Measurements from ENCODE around the gene LMX1B. TPM values are rescaled to one million over a fixed set of nuclear protein-coding genes. Genes with fewer than 3 reads are reported as not detected.

Gene LMX1B
- total RNA-seq, 1 donor from 2014 or later, result 0.27 TPM

DNA sequence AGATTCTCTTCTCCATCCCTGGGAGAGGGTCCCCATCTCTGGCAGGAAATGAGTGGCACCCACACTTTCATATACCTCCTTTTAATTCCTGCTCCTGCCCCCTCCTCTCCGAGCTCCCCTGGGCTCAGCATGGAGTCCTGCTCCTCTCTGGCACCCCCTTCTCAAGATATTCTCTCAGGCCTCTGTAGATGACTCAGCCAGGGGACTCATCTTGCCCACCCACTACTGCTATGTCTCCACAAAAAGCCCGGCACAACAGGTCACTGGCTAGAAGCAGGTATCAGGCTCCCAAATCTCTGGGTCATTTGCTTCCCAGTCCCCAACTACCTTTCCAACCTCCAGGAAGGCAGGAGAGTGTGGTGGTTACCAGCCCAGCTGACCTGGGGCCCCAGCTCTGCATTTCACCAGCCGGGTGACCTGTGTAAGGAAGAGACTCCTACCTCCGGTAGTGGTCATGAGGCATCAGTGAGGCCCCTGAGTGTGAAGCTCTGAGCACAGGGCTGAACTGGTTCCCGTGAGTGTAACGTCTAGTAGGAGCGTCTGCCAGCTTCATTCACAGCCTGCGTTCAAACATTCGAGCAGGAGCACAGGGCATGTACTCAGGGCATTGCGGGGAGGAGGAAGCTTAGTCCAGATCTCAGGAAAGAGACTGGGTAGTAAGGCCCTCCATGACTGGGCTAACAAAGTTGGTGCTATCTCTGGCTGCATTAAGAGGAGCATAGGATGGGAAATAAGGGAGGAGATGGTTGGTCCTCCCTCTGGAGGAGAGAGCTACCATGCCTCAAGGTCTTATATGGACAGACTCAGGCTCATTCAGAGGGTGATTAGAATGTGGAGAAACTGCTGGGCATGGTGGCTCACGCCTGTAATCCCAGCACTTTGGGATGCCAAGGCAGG lies 63.7 kb downstream of the LMX1B start:
- Mint-ChIP-seq H3K27ac (ENCODE audit: unreplicated experiment) (no peak overlapping the region), H3K36me3 (ENCODE audit: unreplicated experiment) (no peaks in the 10 kb centered on the region), H3K9me3 (ENCODE audit: unreplicated experiment) (no peaks in the 10 kb centered on the region), H3K4me3 (ENCODE audit: unreplicated experiment) (no peak overlapping the region), H3K4me1 (ENCODE audit: unreplicated experiment) (peaks cover 3% of the 10 kb centered on the region), H3K27me3 (ENCODE audit: unreplicated experiment) (peaks cover 58% of the 10 kb centered on the region)
- DNase-seq (ENCODE audit: extremely low spot score, unreplicated experiment), result no peak
- TF ChIP-seq, protein P1, sequence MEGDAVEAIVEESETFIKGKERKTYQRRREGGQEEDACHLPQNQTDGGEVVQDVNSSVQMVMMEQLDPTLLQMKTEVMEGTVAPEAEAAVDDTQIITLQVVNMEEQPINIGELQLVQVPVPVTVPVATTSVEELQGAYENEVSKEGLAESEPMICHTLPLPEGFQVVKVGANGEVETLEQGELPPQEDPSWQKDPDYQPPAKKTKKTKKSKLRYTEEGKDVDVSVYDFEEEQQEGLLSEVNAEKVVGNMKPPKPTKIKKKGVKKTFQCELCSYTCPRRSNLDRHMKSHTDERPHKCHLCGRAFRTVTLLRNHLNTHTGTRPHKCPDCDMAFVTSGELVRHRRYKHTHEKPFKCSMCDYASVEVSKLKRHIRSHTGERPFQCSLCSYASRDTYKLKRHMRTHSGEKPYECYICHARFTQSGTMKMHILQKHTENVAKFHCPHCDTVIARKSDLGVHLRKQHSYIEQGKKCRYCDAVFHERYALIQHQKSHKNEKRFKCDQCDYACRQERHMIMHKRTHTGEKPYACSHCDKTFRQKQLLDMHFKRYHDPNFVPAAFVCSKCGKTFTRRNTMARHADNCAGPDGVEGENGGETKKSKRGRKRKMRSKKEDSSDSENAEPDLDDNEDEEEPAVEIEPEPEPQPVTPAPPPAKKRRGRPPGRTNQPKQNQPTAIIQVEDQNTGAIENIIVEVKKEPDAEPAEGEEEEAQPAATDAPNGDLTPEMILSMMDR (IDR thresholded peaks at IDR 0.05), result no peak

DNA sequence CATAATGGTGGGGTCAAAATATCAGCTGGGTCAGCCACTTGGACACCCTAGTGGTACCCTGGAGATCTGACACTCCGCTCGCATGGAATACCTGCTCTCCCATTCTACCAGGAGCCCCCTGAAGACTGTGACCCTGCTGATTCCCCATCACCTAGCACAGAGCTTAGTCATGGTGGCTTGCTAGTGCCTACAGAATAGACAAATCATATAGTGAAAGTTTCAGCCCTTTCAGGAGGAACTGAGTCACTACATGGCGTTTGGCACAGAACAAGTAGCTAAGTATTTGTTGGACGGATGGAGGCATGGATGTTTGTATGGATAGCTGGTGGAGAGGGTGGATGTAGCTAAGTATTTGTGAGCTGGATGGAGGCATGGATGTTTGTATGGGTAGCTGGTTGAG lies 65.3 kb downstream of the LMX1B start:
- peaks cover 4% of the 10 kb centered on the region for H3K4me1 Mint-ChIP-seq (ENCODE audit: unreplicated experiment)
- no peak for DNase-seq (ENCODE audit: extremely low spot score, unreplicated experiment)

DNA sequence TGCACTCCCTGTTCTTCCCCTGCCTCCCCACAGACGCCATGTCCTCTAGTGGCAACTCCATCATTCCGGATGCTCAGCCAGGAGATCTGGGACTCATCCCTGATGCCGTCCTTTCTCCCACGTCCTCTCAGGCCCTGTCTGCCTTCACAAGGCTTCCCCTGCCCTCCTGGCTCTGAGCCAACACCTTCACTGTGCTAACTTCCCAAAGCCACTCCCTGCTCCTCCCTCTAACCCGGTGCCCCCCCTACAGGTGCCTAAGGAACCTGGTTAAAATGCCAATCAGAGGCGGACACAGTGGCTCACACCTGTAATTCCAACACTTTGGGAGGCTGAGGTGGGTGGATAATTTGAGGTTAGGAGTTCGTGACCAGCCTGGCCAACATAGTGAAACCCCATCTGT lies 67.6 kb downstream of the LMX1B start:
- TF ChIP-seq, protein P1 (IDR thresholded peaks at IDR 0.05), result no peak
- Mint-ChIP-seq H3K36me3 (ENCODE audit: unreplicated experiment) (no peaks in the 10 kb centered on the region), H3K4me3 (ENCODE audit: unreplicated experiment) (no peak overlapping the region), H3K27ac (ENCODE audit: unreplicated experiment) (no peak overlapping the region), H3K4me1 (ENCODE audit: unreplicated experiment) (peaks cover 4% of the 10 kb centered on the region), H3K9me3 (ENCODE audit: unreplicated experiment) (no peaks in the 10 kb centered on the region), H3K27me3 (ENCODE audit: unreplicated experiment) (peaks cover 67% of the 10 kb centered on the region)
- no peak for DNase-seq (ENCODE audit: extremely low spot score, unreplicated experiment)

More for the DNA sequence above, 65.3 kb downstream of the LMX1B start:
- Mint-ChIP-seq H3K27me3 (ENCODE audit: unreplicated experiment) (peaks cover 61% of the 10 kb centered on the region), H3K36me3 (ENCODE audit: unreplicated experiment) (no peaks in the 10 kb centered on the region), H3K4me3 (ENCODE audit: unreplicated experiment) (no peak overlapping the region), H3K27ac (ENCODE audit: unreplicated experiment) (no peak overlapping the region), H3K9me3 (ENCODE audit: unreplicated experiment) (no peaks in the 10 kb centered on the region)
- TF ChIP-seq, protein P1 (IDR thresholded peaks at IDR 0.05), result no peak

DNA sequence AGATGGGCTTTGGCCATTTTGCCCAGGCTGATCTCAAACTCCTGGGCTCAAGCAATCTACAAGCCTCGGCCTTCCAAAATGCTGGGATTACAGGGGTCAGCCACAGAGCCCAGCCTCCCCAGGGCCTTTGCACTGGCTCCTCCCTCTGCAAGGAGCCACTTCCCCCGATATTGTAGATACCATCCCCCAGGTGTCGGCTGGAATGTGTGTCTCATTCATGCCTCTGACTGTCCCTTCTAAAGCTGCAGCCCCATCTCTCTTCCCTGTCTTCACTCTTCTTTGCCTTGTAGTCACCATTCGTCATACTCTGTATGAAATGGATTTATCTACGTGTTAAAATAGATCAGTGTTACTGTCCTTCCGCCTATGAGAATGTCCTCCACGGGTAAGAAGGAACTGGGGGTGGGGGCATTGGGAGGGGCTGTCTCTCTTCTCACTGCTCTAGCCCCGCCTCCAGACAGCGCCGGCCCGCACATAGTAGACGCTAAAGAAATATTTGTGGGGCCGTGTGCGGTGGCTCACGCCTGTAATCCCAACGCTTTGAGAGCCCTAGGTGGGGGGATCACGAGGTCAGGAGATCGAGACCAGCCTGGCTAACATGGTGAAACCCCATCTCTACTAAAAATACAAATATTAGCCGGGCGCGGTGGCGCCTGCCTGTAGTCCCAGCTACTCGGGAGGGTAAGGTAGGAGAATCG lies 68.5 kb downstream of the LMX1B start:
- H3K9me3 Mint-ChIP-seq (ENCODE audit: unreplicated experiment), result no peaks in the 10 kb centered on the region
- no peak for DNase-seq (ENCODE audit: extremely low spot score, unreplicated experiment)
- TF ChIP-seq, protein P1 (IDR thresholded peaks at IDR 0.05), result no peak
- H3K27ac Mint-ChIP-seq (ENCODE audit: unreplicated experiment), result no peak overlapping the region
- H3K4me1 Mint-ChIP-seq (ENCODE audit: unreplicated experiment), result peaks cover 4% of the 10 kb centered on the region
- H3K27me3 Mint-ChIP-seq (ENCODE audit: unreplicated experiment), result peaks cover 64% of the 10 kb centered on the region
- no peak overlapping the region for H3K4me3 Mint-ChIP-seq (ENCODE audit: unreplicated experiment)
- no peaks in the 10 kb centered on the region for H3K36me3 Mint-ChIP-seq (ENCODE audit: unreplicated experiment)

All from osteocyte (in vitro differentiated cells).